Stimulated activated CD4-positive, alpha-beta T cell treated with anti-CD3 and anti-CD28 coated beads, Interleukin-1b, Interleukin-23, amount 100 ng/mL, for 48 hours (primary cell): ENCODE data around the gene EGR1.

ENCODE experiments used
- DNase-seq: peaks from one replicate; pipeline ENCODE4 v3.0.0-alpha.2; 2020

Gene EGR1

DNA sequence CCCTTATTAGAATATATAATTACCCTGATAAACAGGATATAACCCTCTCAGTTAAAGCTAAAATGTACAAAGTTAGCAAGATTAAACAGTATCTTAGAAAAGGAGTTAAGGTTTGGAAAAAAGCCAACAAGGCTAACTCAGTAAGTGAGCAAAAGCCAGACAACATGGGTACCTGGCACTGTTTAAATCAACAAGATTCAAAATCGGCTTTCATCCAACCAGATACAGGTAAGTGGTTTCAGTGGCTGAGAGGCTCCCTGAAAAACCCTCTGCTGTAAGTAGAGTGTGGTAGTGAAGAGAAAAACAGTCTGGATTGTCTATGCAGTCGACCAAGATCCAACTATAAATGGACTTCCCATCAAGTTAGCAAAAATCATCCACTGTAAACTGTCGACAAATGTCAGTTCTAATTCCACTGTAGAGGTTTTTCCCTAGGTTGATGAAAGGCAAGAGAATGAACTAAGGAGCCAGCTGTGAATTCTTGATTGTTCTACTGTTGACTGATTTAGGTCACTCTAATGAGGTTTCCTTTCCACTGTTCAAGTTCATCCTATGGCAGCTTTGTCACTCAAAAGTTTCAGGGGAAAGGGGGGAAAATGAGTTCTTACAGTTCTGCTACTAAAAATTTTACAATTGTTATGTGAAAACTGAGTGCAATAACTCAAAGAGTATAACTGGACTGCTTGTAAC, 50.4 kb downstream of the EGR1 start:
- DNase-seq: no peak

DNA sequence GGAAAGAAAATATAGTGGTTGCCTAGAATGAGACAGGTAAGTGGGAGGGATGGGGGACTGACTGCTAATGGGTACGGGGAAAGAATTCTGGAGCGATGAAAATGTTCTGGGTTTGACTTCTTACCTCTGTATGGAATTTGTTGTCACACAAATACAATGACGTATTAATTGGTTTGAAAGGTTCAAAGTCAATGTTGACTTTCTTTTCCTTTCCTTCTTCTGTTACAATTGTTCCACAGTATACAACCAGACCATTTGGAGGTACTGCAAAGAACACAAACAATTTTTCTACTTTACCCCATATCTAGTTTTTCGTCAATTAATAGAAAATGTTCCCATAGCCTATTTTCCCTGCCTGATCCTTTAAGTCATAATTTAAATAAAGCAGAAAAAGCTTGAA, 52.2 kb downstream of the EGR1 start:
- DNase-seq: no peak
